Measurements from ENCODE around the gene TMEM258. TPM values are rescaled to one million over a fixed set of nuclear protein-coding genes. Genes with fewer than 3 reads are reported as not detected.

TMEM258 gene
- total RNA-seq, 3 donors from 2014 or later (not counting 1 experiment from before 2014, with no cell fraction given) = 64.4 to 69.3 (median 66.1) TPM

DNA sequence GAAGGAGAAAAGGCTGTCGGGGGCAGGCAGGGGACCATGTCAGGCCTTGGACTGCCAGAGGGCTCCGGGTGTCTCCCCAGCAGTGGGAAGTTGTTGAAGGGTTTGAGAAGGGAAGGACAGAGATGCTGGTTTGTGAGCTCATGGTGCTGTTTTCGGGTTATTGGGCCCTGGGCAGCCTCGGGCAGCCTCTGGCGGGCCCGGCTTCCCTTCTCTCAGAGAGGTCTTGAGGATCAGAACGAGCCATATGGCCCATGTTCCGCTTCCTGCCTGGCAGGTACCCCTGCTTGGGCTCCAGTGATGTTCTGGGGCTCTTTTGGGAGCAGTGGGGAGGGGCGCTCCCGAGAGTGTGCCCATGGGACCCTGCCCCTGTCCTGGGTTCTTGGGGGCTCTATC is 30.2 kb downstream of the TMEM258 start:
- no peak overlapping the region for H3K27ac ChIP-seq (ENCODE audit: low read length)
- H3K36me3 Mint-ChIP-seq = no peaks in the 10 kb centered on the region

GRCh38 chr11:61761440-61762222 is 30.8 kb downstream of the TMEM258 start:
- 86% methylated on average over 11 of the region's 11 CpGs for WGBS (ENCODE audit: insufficient coverage)
- Mint-ChIP-seq H3K4me1 (peaks cover 0 to 6% of the 10 kb centered on the region in 2 donors), H3K27me3 (ENCODE audit: low read depth in 2 of 2) (peaks cover 0 to 3% of the 10 kb centered on the region in 2 donors), H3K9me3 (no peaks in the 10 kb centered on the region), H3K36me3 (no peaks in the 10 kb centered on the region), H3K4me3 (no peak overlapping the region), H3K27ac (no peak overlapping the region)
- H3K27ac ChIP-seq (ENCODE audit: low read length) = no peak overlapping the region
- ATAC-seq = no peak
- H3K36me3 ChIP-seq (ENCODE audit: control insufficient read depth, insufficient read depth, low read length) = no peaks in the 10 kb centered on the region
- intact Hi-C loops (cut with micrococcal nuclease) = no loop called here
- no peak for TF ChIP-seq CTCF (IDR thresholded peaks at IDR 0.05)
- H3K9me3 ChIP-seq (ENCODE audit: control insufficient read depth, insufficient read depth, low read length) = no peaks in the 10 kb centered on the region
- H3K4me1 ChIP-seq (ENCODE audit: control insufficient read depth, insufficient read depth, low read length) = peaks cover 3% of the 10 kb centered on the region
- no peaks in the 10 kb centered on the region for H3K27me3 ChIP-seq (ENCODE audit: control insufficient read depth, insufficient read depth, low read length)
- no peak overlapping the region for H3K4me3 ChIP-seq (ENCODE audit: low read length)
- DNase-seq = no peak

More for the DNA sequence above, 30.2 kb downstream of the TMEM258 start:
- no peaks in the 10 kb centered on the region for H3K4me1 ChIP-seq (ENCODE audit: control insufficient read depth, insufficient read depth, low read length)
- Mint-ChIP-seq H3K4me3 (no peak overlapping the region), H3K9me3 (no peaks in the 10 kb centered on the region), H3K4me1 (peaks cover 0 to 5% of the 10 kb centered on the region in 2 donors), H3K27ac (no peak overlapping the region), H3K27me3 (ENCODE audit: low read depth in 2 of 2) (peaks cover 0 to 3% of the 10 kb centered on the region in 2 donors)
- no peak overlapping the region for H3K4me3 ChIP-seq (ENCODE audit: low read length)
- intact Hi-C loops (cut with micrococcal nuclease) = no loop called here
- no peaks in the 10 kb centered on the region for H3K36me3 ChIP-seq (ENCODE audit: control insufficient read depth, insufficient read depth, low read length)
- H3K9me3 ChIP-seq (ENCODE audit: control insufficient read depth, insufficient read depth, low read length) = no peaks in the 10 kb centered on the region
- no peaks in the 10 kb centered on the region for H3K27me3 ChIP-seq (ENCODE audit: control insufficient read depth, insufficient read depth, low read length)
- ATAC-seq (no peak), DNase-seq (no peak)
- 75% methylated on average over 10 of the region's 10 CpGs for WGBS (ENCODE audit: insufficient coverage)
- no peak for TF ChIP-seq CTCF (IDR thresholded peaks at IDR 0.05)

DNA sequence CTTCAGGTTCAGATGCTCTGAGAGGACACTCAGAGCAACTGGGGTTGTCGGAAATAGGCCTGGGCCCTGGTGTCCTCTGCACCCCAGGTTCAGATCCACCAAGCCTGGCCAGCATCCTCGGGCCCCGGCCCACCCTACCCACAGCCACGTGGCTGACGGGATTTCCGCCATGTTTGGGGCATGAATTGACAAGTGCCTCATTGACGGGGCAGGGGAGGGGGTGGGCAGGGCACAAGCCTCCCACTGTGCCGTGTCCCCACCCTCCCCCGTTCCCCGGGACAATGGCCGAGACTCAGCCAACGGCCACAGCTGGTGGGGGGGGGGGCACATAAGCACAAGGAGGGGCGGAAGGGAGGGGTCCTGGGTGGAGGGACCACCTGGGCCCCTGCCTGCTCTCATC is 31.5 kb downstream of the TMEM258 start:
- no peak for ATAC-seq
- Mint-ChIP-seq H3K9me3 (no peaks in the 10 kb centered on the region), H3K4me3 (no peak overlapping the region), H3K27me3 (ENCODE audit: low read depth in 2 of 2) (peaks cover 0 to 3% of the 10 kb centered on the region in 2 donors), H3K4me1 (peaks cover 5 to 13% of the 10 kb centered on the region in 2 donors), H3K36me3 (no peaks in the 10 kb centered on the region), H3K27ac (no peak overlapping the region)
- H3K36me3 ChIP-seq (ENCODE audit: control insufficient read depth, insufficient read depth, low read length) = no peaks in the 10 kb centered on the region
- intact Hi-C loops (cut with micrococcal nuclease) = no loop called here
- WGBS (ENCODE audit: insufficient coverage) = 85% methylated on average over 13 of the region's 13 CpGs
- H3K9me3 ChIP-seq (ENCODE audit: control insufficient read depth, insufficient read depth, low read length) = no peaks in the 10 kb centered on the region
- H3K4me1 ChIP-seq (ENCODE audit: control insufficient read depth, insufficient read depth, low read length) = peaks cover 10% of the 10 kb centered on the region
- no peak for TF ChIP-seq CTCF (IDR thresholded peaks at IDR 0.05)
- no peaks in the 10 kb centered on the region for H3K27me3 ChIP-seq (ENCODE audit: control insufficient read depth, insufficient read depth, low read length)
- H3K27ac ChIP-seq (ENCODE audit: low read length) = no peak overlapping the region
- DNase-seq = no peak
- no peak overlapping the region for H3K4me3 ChIP-seq (ENCODE audit: low read length)
